HEK293 (cell line): ENCODE measurements around the gene TMOD1.

ENCODE experiments used
- FEZF1 ChIP-seq: fragments of 450-650 bp; formaldehyde crosslinking; IDR thresholded peaks from 2 replicates; pipeline ENCODE4 v1.5.1; 2016; ENCODE audit warnings: missing biosample characterization, missing genetic modification characterization
- KLF7 ChIP-seq: fragments of 450-650 bp; formaldehyde crosslinking; IDR thresholded peaks from 2 replicates; pipeline ENCODE4 v1.5.1; 2016; ENCODE audit warnings: missing biosample characterization, missing genetic modification characterization, borderline replicate concordance
- ZBTB48 ChIP-seq: fragments of 450-650 bp; formaldehyde crosslinking; IDR thresholded peaks from 2 replicates; pipeline ENCODE4 v1.5.1; 2016; ENCODE audit warnings: missing biosample characterization, missing genetic modification characterization
- ZNF146 ChIP-seq: fragments of 450-650 bp; formaldehyde crosslinking; IDR thresholded peaks from 2 replicates; pipeline ENCODE4 v1.5.1; 2016; ENCODE audit warnings: missing biosample characterization, missing genetic modification characterization
- ZNF155 ChIP-seq: fragments of 450-650 bp; formaldehyde crosslinking; IDR thresholded peaks from 2 replicates; pipeline ENCODE4 v1.5.1; 2016; ENCODE audit warnings: missing biosample characterization, missing genetic modification characterization
- ZNF157 ChIP-seq: fragments of 450-650 bp; formaldehyde crosslinking; IDR thresholded peaks from 2 replicates; pipeline ENCODE4 v1.5.1; 2016; ENCODE audit warnings: missing biosample characterization, missing genetic modification characterization
- ZNF175 ChIP-seq: fragments of 450-650 bp; formaldehyde crosslinking; IDR thresholded peaks from 2 replicates; pipeline ENCODE4 v1.5.1; 2016; ENCODE audit warnings: missing biosample characterization, missing genetic modification characterization
- ZNF266 ChIP-seq: fragments of 450-650 bp; formaldehyde crosslinking; IDR thresholded peaks from 2 replicates; pipeline ENCODE4 v1.5.1; 2016; ENCODE audit warnings: missing biosample characterization, missing genetic modification characterization, low read depth
- ZNF302 ChIP-seq: fragments of 450-650 bp; formaldehyde crosslinking; IDR thresholded peaks from 2 replicates; pipeline ENCODE4 v1.5.1; 2016; ENCODE audit warnings: missing biosample characterization, missing genetic modification characterization, low read depth
- ZNF48 ChIP-seq: fragments of 450-650 bp; formaldehyde crosslinking; IDR thresholded peaks from 2 replicates; pipeline ENCODE4 v1.5.1; 2016; ENCODE audit warnings: missing biosample characterization, missing genetic modification characterization
- ZNF501 ChIP-seq: fragments of 450-650 bp; formaldehyde crosslinking; IDR thresholded peaks from 2 replicates; pipeline ENCODE4 v1.5.1; 2016; ENCODE audit warnings: missing biosample characterization, missing genetic modification characterization
- ZNF514 ChIP-seq: fragments of 450-650 bp; formaldehyde crosslinking; IDR thresholded peaks from 2 replicates; pipeline ENCODE4 v1.5.1; 2016; ENCODE audit warnings: missing biosample characterization, missing genetic modification characterization
- ZNF530 ChIP-seq: fragments of 450-650 bp; formaldehyde crosslinking; IDR thresholded peaks from 2 replicates; pipeline ENCODE4 v1.5.1; 2016; ENCODE audit warnings: low read depth, missing biosample characterization, missing genetic modification characterization
- ZNF549 ChIP-seq: fragments of 450-650 bp; IDR thresholded peaks from 2 replicates; pipeline ENCODE4 v1.5.1; 2018; ENCODE audit warnings: missing biosample characterization, missing genetic modification characterization, mild to moderate bottlenecking, inconsistent platforms, moderate library complexity
- ZNF555 ChIP-seq: fragments of 450-650 bp; formaldehyde crosslinking; conservative IDR thresholded peaks from 2 replicates; pipeline ENCODE4 v1.5.1; 2017; ENCODE audit warnings: missing biosample characterization, mild to moderate bottlenecking, missing genetic modification characterization, inconsistent platforms
- ZNF596 ChIP-seq: fragments of 450-650 bp; IDR thresholded peaks from 2 replicates; pipeline ENCODE4 v1.5.0; 2018; ENCODE audit warnings: missing biosample characterization, mild to moderate bottlenecking, missing genetic modification characterization, moderate library complexity
- ZNF626 ChIP-seq: fragments of 450-650 bp; sonication (Bioruptor Pico); formaldehyde crosslinking; IDR thresholded peaks from 2 replicates; pipeline ENCODE4 v1.5.1; 2018; ENCODE audit warnings: missing biosample characterization, missing genetic modification characterization, inconsistent platforms
- ZNF664 ChIP-seq: fragments of 450-650 bp; formaldehyde crosslinking; IDR thresholded peaks from 2 replicates; pipeline ENCODE4 v1.5.1; 2016; ENCODE audit warnings: missing biosample characterization, missing genetic modification characterization
- ZNF707 ChIP-seq: fragments of 450-650 bp; formaldehyde crosslinking; IDR thresholded peaks from 2 replicates; pipeline ENCODE4 v1.5.1; 2016; ENCODE audit warnings: missing biosample characterization, missing genetic modification characterization
- ZNF747 ChIP-seq: fragments of 450-650 bp; formaldehyde crosslinking; IDR thresholded peaks from 2 replicates; pipeline ENCODE4 v1.5.1; 2016; ENCODE audit warnings: missing biosample characterization, missing genetic modification characterization
- ZNF777 ChIP-seq: fragments of 450-650 bp; formaldehyde crosslinking; IDR thresholded peaks from 2 replicates; pipeline ENCODE4 v1.5.1; 2017; ENCODE audit warnings: missing biosample characterization, missing genetic modification characterization, borderline replicate concordance
- ZNF843 ChIP-seq: fragments of 450-650 bp; formaldehyde crosslinking; IDR thresholded peaks from 2 replicates; pipeline ENCODE4 v1.5.1; 2016; ENCODE audit warnings: missing biosample characterization, missing genetic modification characterization
- TF ChIP-seq, protein P1 (sequence below): fragments of 450-650 bp; formaldehyde crosslinking; IDR thresholded peaks from 2 replicates; pipeline ENCODE4 v1.5.1; 2016; ENCODE audit warnings: missing biosample characterization, missing genetic modification characterization
- TF ChIP-seq, protein P2 (sequence below): fragments of 450-650 bp; formaldehyde crosslinking; IDR thresholded peaks from 2 replicates; pipeline ENCODE4 v1.5.1; 2016; ENCODE audit warnings: missing biosample characterization, missing genetic modification characterization
- TF ChIP-seq, protein P3 (sequence below): fragments of 450-650 bp; formaldehyde crosslinking; IDR thresholded peaks from 2 replicates; pipeline ENCODE4 v1.5.0; 2017; ENCODE audit warnings: missing biosample characterization, missing genetic modification characterization, borderline replicate concordance
- TF ChIP-seq, protein P4 (sequence below): fragments of 450-650 bp; formaldehyde crosslinking; IDR thresholded peaks from 2 replicates; pipeline ENCODE4 v1.5.1; 2017; ENCODE audit warnings: missing biosample characterization, missing genetic modification characterization
- TF ChIP-seq, protein P5 (sequence below): fragments of 450-650 bp; formaldehyde crosslinking; IDR thresholded peaks from 2 replicates; pipeline ENCODE4 v1.5.1; 2016; ENCODE audit warnings: missing biosample characterization, missing genetic modification characterization

The TMOD1 gene

DNA sequence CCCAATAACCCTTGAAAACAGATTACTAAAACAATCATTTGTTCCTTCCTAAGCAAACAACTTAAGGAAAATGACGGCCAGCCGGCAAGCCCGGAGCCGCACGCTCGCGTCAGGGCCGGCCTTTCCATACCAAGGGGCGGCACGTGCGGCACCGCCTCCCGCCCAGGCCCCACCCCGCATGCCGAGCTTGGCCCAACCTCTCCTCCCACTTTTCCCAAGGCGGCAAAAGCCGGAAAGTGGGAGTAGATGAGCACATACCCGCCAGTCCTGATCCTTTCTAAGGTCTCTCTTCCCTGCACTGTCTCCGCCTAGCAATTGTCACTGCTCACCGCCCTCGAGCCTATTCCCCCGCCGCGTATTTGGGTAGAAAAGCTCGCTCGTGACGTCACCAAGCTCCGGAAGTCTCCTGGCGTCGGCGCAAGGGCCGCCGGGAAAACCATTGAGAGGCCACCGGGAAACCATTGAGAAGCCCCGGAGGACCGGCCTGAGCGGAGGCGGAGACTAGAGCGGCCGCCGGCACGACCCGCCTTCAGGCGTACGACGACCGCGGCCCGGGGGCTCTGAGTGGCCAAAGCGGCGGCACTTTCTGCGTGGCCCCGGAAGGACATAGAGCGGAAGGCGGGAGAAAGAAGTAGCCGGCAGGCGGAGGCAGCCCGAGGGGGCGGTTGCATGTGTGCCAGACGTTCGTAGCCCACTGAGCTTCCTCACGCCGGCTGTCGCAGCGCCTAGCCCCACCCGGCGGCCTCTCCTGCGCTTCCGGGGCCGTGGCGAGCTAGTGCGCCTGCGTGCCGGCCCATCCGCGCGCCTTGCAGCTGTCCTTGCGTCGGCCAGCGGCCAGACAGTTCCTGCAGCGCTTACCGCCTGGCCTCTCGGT is 131.8 kb downstream of the TMOD1 start, which contains the start of the genes NCBP1 and TSTD2 (continued):
- TF ChIP-seq ZNF843 (tag by site-specific recombination), result no peak; the same call in 1 of the 2 replicates
- TF ChIP-seq ZNF664 (tag by site-specific recombination), result no peak
- TF ChIP-seq KLF7 (tag by site-specific recombination), result peak; percentile 73; the same call in 1 of the 2 replicates
- TF ChIP-seq, protein P1, sequence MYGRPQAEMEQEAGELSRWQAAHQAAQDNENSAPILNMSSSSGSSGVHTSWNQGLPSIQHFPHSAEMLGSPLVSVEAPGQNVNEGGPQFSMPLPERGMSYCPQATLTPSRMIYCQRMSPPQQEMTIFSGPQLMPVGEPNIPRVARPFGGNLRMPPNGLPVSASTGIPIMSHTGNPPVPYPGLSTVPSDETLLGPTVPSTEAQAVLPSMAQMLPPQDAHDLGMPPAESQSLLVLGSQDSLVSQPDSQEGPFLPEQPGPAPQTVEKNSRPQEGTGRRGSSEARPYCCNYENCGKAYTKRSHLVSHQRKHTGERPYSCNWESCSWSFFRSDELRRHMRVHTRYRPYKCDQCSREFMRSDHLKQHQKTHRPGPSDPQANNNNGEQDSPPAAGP (tag by site-specific recombination), result no peak
- no peak for TF ChIP-seq ZNF530
- TF ChIP-seq ZNF777 (tag by site-specific recombination), result no peak
- TF ChIP-seq ZNF626 (tag by site-specific recombination), result no peak
- TF ChIP-seq ZNF501, result peak; percentile 73; the same call in 1 of the 2 replicates
- no peak for TF ChIP-seq ZNF48 (tag by site-specific recombination)
- TF ChIP-seq ZNF549, result no peak
- no peak for TF ChIP-seq ZNF266 (tag by site-specific recombination)
- no peak for TF ChIP-seq ZNF157 (tag by site-specific recombination)
- no peak for TF ChIP-seq ZNF155
- TF ChIP-seq, protein P2, sequence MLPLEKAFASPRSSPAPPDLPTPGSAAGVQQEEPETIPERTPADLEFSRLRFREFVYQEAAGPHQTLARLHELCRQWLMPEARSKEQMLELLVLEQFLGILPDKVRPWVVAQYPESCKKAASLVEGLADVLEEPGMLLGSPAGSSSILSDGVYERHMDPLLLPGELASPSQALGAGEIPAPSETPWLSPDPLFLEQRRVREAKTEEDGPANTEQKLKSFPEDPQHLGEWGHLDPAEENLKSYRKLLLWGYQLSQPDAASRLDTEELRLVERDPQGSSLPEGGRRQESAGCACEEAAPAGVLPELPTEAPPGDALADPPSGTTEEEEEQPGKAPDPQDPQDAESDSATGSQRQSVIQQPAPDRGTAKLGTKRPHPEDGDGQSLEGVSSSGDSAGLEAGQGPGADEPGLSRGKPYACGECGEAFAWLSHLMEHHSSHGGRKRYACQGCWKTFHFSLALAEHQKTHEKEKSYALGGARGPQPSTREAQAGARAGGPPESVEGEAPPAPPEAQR (tag by site-specific recombination), result no peak
- TF ChIP-seq ZNF747, result no peak
- TF ChIP-seq ZNF707 (tag by site-specific recombination), result no peak
- no peak for TF ChIP-seq ZNF175
- no peak for TF ChIP-seq ZNF146 (tag by site-specific recombination)
- TF ChIP-seq ZNF302 (tag by site-specific recombination), result no peak
- no peak for TF ChIP-seq ZNF555 (tag by site-specific recombination)
- TF ChIP-seq, protein P3, sequence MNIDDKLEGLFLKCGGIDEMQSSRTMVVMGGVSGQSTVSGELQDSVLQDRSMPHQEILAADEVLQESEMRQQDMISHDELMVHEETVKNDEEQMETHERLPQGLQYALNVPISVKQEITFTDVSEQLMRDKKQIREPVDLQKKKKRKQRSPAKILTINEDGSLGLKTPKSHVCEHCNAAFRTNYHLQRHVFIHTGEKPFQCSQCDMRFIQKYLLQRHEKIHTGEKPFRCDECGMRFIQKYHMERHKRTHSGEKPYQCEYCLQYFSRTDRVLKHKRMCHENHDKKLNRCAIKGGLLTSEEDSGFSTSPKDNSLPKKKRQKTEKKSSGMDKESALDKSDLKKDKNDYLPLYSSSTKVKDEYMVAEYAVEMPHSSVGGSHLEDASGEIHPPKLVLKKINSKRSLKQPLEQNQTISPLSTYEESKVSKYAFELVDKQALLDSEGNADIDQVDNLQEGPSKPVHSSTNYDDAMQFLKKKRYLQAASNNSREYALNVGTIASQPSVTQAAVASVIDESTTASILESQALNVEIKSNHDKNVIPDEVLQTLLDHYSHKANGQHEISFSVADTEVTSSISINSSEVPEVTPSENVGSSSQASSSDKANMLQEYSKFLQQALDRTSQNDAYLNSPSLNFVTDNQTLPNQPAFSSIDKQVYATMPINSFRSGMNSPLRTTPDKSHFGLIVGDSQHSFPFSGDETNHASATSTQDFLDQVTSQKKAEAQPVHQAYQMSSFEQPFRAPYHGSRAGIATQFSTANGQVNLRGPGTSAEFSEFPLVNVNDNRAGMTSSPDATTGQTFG, result no peak; the same call in 1 of the 2 replicates
- no peak for TF ChIP-seq ZNF596
- no peak for TF ChIP-seq ZBTB48 (tag by site-specific recombination)
- TF ChIP-seq ZNF514 (tag by site-specific recombination), result no peak
- no peak for TF ChIP-seq FEZF1 (tag by site-specific recombination)
- TF ChIP-seq, protein P4, sequence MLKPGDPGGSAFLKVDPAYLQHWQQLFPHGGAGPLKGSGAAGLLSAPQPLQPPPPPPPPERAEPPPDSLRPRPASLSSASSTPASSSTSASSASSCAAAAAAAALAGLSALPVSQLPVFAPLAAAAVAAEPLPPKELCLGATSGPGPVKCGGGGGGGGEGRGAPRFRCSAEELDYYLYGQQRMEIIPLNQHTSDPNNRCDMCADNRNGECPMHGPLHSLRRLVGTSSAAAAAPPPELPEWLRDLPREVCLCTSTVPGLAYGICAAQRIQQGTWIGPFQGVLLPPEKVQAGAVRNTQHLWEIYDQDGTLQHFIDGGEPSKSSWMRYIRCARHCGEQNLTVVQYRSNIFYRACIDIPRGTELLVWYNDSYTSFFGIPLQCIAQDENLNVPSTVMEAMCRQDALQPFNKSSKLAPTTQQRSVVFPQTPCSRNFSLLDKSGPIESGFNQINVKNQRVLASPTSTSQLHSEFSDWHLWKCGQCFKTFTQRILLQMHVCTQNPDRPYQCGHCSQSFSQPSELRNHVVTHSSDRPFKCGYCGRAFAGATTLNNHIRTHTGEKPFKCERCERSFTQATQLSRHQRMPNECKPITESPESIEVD (tag by site-specific recombination), result peak; percentile 21; the same call in 1 of the 2 replicates
- TF ChIP-seq, protein P5, sequence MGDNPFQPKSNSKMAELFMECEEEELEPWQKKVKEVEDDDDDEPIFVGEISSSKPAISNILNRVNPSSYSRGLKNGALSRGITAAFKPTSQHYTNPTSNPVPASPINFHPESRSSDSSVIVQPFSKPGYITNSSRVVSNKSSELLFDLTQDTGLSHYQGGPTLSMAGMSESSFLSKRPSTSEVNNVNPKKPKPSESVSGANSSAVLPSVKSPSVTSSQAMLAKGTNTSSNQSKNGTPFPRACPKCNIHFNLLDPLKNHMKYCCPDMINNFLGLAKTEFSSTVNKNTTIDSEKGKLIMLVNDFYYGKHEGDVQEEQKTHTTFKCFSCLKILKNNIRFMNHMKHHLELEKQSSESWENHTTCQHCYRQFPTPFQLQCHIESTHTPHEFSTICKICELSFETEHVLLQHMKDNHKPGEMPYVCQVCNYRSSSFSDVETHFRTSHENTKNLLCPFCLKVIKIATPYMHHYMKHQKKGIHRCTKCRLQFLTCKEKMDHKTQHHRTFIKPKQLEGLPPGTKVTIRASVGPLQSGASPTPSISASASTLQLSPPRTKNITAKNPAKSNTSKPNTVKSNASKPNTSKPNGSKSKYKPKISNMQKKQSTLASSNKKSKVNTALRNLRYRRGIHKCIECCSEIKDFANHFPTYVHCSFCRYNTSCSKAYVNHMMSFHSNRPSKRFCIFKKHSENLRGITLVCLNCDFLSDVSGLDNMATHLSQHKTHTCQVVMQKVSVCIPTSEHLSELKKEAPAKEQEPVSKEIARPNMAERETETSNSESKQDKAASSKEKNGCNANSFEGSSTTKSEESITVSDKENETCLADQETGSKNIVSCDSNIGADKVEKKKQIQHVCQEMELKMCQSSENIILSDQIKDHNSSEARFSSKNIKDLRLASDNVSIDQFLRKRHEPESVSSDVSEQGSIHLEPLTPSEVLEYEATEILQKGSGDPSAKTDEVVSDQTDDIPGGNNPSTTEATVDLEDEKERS (tag by site-specific recombination), result no peak
